ENCODE results near the gene FHAD1. TPM values are rescaled to one million over a fixed set of nuclear protein-coding genes. Genes with fewer than 3 reads are reported as not detected.
A peak's percentile ranks its signal among the peaks of the same experiment; 100 is the strongest.

Gene FHAD1
- total and polyA plus RNA-seq, 9 of the 15 experiments (the other 6 are each of a cell fraction or from before 2014, with no cell fraction given), result 0.32 to 2.1 (median 1.5) TPM; not detected in 1

- TF ChIP-seq ZBTB40 (IDR thresholded peaks at IDR 0.05), result peak; percentile 53
- TF ChIP-seq ZBTB40 (CRISPR knock-in tag; IDR thresholded peaks at IDR 0.05), result no peak
- TF ChIP-seq ZNF280A (IDR thresholded peaks at IDR 0.05; ENCODE audit: low read depth, partially characterized antibody), result no peak
- no peak for TF ChIP-seq ZBED1 (IDR thresholded peaks at IDR 0.05)
- TF ChIP-seq ETS1 (conservative IDR thresholded peaks at IDR 0.05; ENCODE audit: control insufficient read depth, low read depth, low read length), result no peak
- no peak for TF ChIP-seq ZNF253 (CRISPR knock-in tag; conservative IDR thresholded peaks at IDR 0.05)
- TF ChIP-seq EGR1 (conservative IDR thresholded peaks at IDR 0.05), result peak; percentile 52
- TF ChIP-seq HDAC2 (IDR thresholded peaks at IDR 0.05), result peak; percentile 69; the same call in 1 of the 2 replicates
- no peak for TF ChIP-seq NKRF (IDR thresholded peaks at IDR 0.05; ENCODE audit: borderline replicate concordance)
- no peak for TF ChIP-seq NFYB (IDR thresholded peaks at IDR 0.05; ENCODE audit: extremely low read depth, insufficient read length)
- TF ChIP-seq PYGO2 (tag; IDR thresholded peaks at IDR 0.05), result 0 out of 2 replicates have a peak, but pooled peaks have one; percentile 17
- peak in 1 of 2 experiments; percentile 64; a peak in 1 of 4 replicates for TF ChIP-seq HDAC1 (IDR thresholded peaks at IDR 0.05)
- TF ChIP-seq KDM1A (IDR thresholded peaks at IDR 0.05), result peak; percentile 96
Measured at GRCh38 chr1:15322648-15323350, 75.8 kb downstream of the FHAD1 start (continued).

All from K562 (cell line).